ENCODE results near the gene DCTD. TPM values are rescaled to one million over a fixed set of nuclear protein-coding genes. Genes with fewer than 3 reads are reported as not detected.
A peak's percentile ranks its signal among the peaks of the same experiment; 100 is the strongest.

DCTD gene
- total and polyA plus RNA-seq, 2 of the 13 experiments (the other 11 are each of a cell fraction or from before 2014, with no cell fraction given), result 85.1 to 95.3 TPM

DNA sequence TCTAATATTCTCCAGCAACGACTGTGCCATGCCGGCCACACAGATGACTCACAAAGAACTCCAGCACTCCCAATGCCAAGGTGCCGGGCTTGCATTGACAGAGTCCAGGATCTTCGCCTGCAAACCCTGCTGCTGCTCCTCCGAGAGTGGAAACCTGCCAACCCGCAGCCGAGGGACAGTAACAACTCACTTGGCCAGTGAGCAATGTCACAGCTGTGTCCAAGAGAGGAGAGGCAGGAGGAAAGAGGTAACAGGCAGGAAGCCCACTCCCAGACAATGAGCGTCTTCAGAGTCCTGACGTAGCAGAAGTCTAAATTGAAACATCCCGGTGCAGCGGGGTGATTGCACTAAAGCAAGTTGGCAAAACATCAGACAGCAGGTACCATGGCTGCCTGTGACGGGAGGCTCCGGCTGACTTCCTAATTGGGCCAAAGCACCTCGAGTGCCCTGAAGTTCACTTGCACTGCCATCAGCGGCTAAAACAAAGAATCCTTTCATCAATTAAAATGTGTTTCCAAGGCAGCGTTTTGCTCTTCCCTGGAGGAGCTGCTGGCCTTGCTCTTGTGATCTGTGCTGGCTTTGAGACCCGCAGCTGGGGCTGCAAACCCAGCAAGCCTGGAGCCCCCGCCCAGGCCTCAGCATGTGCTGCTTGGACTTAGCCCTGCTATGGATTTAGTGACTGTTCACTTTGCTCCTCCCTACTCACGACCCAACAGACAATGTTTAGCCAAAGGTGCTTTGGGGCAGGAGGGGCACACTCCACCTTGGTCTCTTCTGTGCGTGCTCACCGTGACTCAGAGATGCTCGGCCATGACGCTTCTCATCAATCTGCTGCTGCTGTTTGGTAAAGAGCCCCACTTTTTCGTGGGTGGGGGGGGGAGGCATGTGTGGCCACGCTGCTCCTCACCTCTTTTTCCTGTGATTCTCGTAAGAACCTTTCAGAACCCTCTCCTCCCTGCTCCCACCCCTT is 36.5 kb downstream of the DCTD start (continued):
- TF ChIP-seq ZNF232 (CRISPR knock-in tag; IDR thresholded peaks at IDR 0.05; ENCODE audit: borderline replicate concordance) (peak; percentile 63; the same call in 1 of the 2 replicates), ZC3H13 (CRISPR knock-in tag; IDR thresholded peaks at IDR 0.05) (no peak), NCOR1 (IDR thresholded peaks at IDR 0.05; ENCODE audit: borderline replicate concordance, low read length) (peak; percentile 38; the same call in 1 of the 2 replicates), NCOA2 (CRISPR knock-in tag; IDR thresholded peaks at IDR 0.05) (peak; percentile 14; the same call in 1 of the 2 replicates), NFKB2 (CRISPR knock-in tag; IDR thresholded peaks at IDR 0.05; ENCODE audit: borderline replicate concordance) (peak; percentile 62; the same call in 1 of the 2 replicates), ZNF549 (CRISPR knock-in tag; IDR thresholded peaks at IDR 0.05) (no peak), CBFB (CRISPR knock-in tag; IDR thresholded peaks at IDR 0.05) (no peak), RARG (CRISPR knock-in tag; IDR thresholded peaks at IDR 0.05; ENCODE audit: low read depth) (no peak), RFX5 (IDR thresholded peaks at IDR 0.05; ENCODE audit: low read depth, low read length) (peak; percentile 72), ZNF720 (CRISPR knock-in tag; IDR thresholded peaks at IDR 0.05) (no peak), BORCS8-MEF2B (CRISPR knock-in tag; IDR thresholded peaks at IDR 0.05) (peak; percentile 76), MED1 (CRISPR knock-in tag; IDR thresholded peaks at IDR 0.05) (peak; percentile 72), MEIS1 (CRISPR knock-in tag; IDR thresholded peaks at IDR 0.05; ENCODE audit: borderline replicate concordance) (peak; percentile 70; the same call in 1 of the 2 replicates), PHF5A (CRISPR knock-in tag; IDR thresholded peaks at IDR 0.05; ENCODE audit: low read depth, unreplicated experiment) (peak; percentile 80), HNRNPK (IDR thresholded peaks at IDR 0.05; ENCODE audit: low read depth, low read length, poor library complexity, severe bottlenecking) (no peak), KMT2B (CRISPR knock-in tag; IDR thresholded peaks at IDR 0.05) (peak; percentile 54), FOXO1 (CRISPR knock-in tag; IDR thresholded peaks at IDR 0.05) (peak; percentile 64; the same call in 1 of the 2 replicates)
- TF ChIP-seq, protein P1, sequence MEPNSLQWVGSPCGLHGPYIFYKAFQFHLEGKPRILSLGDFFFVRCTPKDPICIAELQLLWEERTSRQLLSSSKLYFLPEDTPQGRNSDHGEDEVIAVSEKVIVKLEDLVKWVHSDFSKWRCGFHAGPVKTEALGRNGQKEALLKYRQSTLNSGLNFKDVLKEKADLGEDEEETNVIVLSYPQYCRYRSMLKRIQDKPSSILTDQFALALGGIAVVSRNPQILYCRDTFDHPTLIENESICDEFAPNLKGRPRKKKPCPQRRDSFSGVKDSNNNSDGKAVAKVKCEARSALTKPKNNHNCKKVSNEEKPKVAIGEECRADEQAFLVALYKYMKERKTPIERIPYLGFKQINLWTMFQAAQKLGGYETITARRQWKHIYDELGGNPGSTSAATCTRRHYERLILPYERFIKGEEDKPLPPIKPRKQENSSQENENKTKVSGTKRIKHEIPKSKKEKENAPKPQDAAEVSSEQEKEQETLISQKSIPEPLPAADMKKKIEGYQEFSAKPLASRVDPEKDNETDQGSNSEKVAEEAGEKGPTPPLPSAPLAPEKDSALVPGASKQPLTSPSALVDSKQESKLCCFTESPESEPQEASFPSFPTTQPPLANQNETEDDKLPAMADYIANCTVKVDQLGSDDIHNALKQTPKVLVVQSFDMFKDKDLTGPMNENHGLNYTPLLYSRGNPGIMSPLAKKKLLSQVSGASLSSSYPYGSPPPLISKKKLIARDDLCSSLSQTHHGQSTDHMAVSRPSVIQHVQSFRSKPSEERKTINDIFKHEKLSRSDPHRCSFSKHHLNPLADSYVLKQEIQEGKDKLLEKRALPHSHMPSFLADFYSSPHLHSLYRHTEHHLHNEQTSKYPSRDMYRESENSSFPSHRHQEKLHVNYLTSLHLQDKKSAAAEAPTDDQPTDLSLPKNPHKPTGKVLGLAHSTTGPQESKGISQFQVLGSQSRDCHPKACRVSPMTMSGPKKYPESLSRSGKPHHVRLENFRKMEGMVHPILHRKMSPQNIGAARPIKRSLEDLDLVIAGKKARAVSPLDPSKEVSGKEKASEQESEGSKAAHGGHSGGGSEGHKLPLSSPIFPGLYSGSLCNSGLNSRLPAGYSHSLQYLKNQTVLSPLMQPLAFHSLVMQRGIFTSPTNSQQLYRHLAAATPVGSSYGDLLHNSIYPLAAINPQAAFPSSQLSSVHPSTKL (CRISPR knock-in tag; IDR thresholded peaks at IDR 0.05), result peak; percentile 88
- TF ChIP-seq, protein P2, sequence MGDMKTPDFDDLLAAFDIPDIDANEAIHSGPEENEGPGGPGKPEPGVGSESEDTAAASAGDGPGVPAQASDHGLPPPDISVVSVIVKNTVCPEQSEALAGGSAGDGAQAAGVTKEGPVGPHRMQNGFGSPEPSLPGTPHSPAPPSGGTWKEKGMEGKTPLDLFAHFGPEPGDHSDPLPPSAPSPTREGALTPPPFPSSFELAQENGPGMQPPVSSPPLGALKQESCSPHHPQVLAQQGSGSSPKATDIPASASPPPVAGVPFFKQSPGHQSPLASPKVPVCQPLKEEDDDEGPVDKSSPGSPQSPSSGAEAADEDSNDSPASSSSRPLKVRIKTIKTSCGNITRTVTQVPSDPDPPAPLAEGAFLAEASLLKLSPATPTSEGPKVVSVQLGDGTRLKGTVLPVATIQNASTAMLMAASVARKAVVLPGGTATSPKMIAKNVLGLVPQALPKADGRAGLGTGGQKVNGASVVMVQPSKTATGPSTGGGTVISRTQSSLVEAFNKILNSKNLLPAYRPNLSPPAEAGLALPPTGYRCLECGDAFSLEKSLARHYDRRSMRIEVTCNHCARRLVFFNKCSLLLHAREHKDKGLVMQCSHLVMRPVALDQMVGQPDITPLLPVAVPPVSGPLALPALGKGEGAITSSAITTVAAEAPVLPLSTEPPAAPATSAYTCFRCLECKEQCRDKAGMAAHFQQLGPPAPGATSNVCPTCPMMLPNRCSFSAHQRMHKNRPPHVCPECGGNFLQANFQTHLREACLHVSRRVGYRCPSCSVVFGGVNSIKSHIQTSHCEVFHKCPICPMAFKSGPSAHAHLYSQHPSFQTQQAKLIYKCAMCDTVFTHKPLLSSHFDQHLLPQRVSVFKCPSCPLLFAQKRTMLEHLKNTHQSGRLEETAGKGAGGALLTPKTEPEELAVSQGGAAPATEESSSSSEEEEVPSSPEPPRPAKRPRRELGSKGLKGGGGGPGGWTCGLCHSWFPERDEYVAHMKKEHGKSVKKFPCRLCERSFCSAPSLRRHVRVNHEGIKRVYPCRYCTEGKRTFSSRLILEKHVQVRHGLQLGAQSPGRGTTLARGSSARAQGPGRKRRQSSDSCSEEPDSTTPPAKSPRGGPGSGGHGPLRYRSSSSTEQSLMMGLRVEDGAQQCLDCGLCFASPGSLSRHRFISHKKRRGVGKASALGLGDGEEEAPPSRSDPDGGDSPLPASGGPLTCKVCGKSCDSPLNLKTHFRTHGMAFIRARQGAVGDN (CRISPR knock-in tag; IDR thresholded peaks at IDR 0.05), result peak; percentile 100
- TF ChIP-seq, protein P3, sequence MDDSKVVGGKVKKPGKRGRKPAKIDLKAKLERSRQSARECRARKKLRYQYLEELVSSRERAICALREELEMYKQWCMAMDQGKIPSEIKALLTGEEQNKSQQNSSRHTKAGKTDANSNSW (CRISPR knock-in tag; IDR thresholded peaks at IDR 0.05; ENCODE audit: borderline replicate concordance), result no peak

All from HepG2 (cell line).